H9 (cell line): Measurements from ENCODE around the gene RPS17. TPM values are rescaled to one million over a fixed set of nuclear protein-coding genes. Genes with fewer than 3 reads are reported as not detected.
A peak's percentile ranks its signal among the peaks of the same experiment; 100 is the strongest.
"Not testable (repeated sequence)": the region's sequence is repeated elsewhere in the genome, so short reads cannot be mapped to it uniquely, and the experiment has no call there.

Experiments used
- DNase-seq: peaks from one replicate; pipeline ENCODE4 v3.0.0-alpha.2; 2017
- H2AFZ ChIP-seq: one replicate; pipeline ENCODE4 v1.6.1; 2013; ENCODE audit warnings: mild to moderate bottlenecking, low read length, control low read depth, moderate library complexity
- H2AK5ac ChIP-seq: 2 replicates; pipeline ENCODE4 v1.6.1; 2013; ENCODE audit warnings: low read length, control low read depth, mixed read lengths; ENCODE audit not compliant: insufficient read length
- H2BK120ac ChIP-seq: one replicate; pipeline ENCODE4 v1.6.1; 2013; ENCODE audit warnings: low read depth, mild to moderate bottlenecking, low read length, control low read depth, inconsistent platforms; ENCODE audit not compliant: poor library complexity, severe bottlenecking
- H2BK12ac ChIP-seq: 2 replicates; pipeline ENCODE4 v1.6.1; 2013; ENCODE audit warnings: low read length, control low read depth, mixed read lengths, low read depth; ENCODE audit not compliant: insufficient read length
- H2BK15ac ChIP-seq: 2 replicates; pipeline ENCODE4 v1.6.1; 2013; ENCODE audit warnings: low read depth, low read length, control low read depth
- H2BK20ac ChIP-seq: one replicate; pipeline ENCODE4 v1.6.1; 2013; ENCODE audit warnings: low read depth, mild to moderate bottlenecking, low read length, control low read depth, inconsistent platforms; ENCODE audit not compliant: poor library complexity, severe bottlenecking
- H2BK5ac ChIP-seq: 2 replicates; pipeline ENCODE4 v1.6.1; 2013; ENCODE audit warnings: low read length, control low read depth, mixed read lengths; ENCODE audit not compliant: insufficient read length
- H3K14ac ChIP-seq: 2 replicates; pipeline ENCODE4 v1.6.1; 2013; ENCODE audit warnings: low read length, control low read depth; ENCODE audit not compliant: insufficient read depth
- H3K18ac ChIP-seq: 2 replicates; pipeline ENCODE4 v1.6.1; 2013; ENCODE audit warnings: low read depth, mild to moderate bottlenecking, mixed read lengths, low read length, control low read depth; ENCODE audit not compliant: insufficient read length
- H3K23ac ChIP-seq: 2 replicates; pipeline ENCODE4 v1.6.1; 2013; ENCODE audit warnings: low read length, control low read depth, mixed read lengths, low read depth; ENCODE audit not compliant: insufficient read length
- H3K23me2 ChIP-seq: 2 replicates; pipeline ENCODE4 v1.6.1; 2013; ENCODE audit warnings: low read depth, mild to moderate bottlenecking, mixed read lengths, low read length, control low read depth; ENCODE audit not compliant: insufficient read length, poor library complexity, severe bottlenecking
- H3K27ac ChIP-seq: 2 replicates; pipeline ENCODE4 v1.5.1; 2013; ENCODE audit warnings: low read length, control low read depth, mixed read lengths, low read depth; ENCODE audit not compliant: insufficient read length
- H3K27me3 ChIP-seq: 2 replicates; pipeline ENCODE4 v1.6.1; 2013; ENCODE audit warnings: low read length, control low read depth, inconsistent platforms; ENCODE audit not compliant: insufficient read depth
- H3K4ac ChIP-seq: 2 replicates; pipeline ENCODE4 v1.6.1; 2013; ENCODE audit warnings: low read depth, mild to moderate bottlenecking, control low read depth, inconsistent platforms, low read length, moderate library complexity
- H3K4me1 ChIP-seq: 2 replicates; pipeline ENCODE4 v1.6.1; 2013; ENCODE audit warnings: low read length, control low read depth, inconsistent platforms; ENCODE audit not compliant: insufficient read depth
- H3K4me2 ChIP-seq: 2 replicates; pipeline ENCODE4 v1.6.1; 2013; ENCODE audit warnings: low read length, control low read depth, mixed read lengths; ENCODE audit not compliant: insufficient read length, insufficient read depth
- H3K56ac ChIP-seq: 2 replicates; pipeline ENCODE4 v1.6.1; 2013; ENCODE audit warnings: low read depth, mild to moderate bottlenecking, mixed read lengths, low read length, control low read depth; ENCODE audit not compliant: insufficient read length
- H3K79me1 ChIP-seq: 2 replicates; pipeline ENCODE4 v1.6.1; 2013; ENCODE audit warnings: low read depth, mild to moderate bottlenecking, moderate library complexity, low read length, control low read depth, inconsistent platforms; ENCODE audit not compliant: insufficient read depth, poor library complexity, severe bottlenecking
- H3K79me2 ChIP-seq: 2 replicates; pipeline ENCODE4 v1.6.1; 2013; ENCODE audit warnings: low read length, control low read depth, inconsistent platforms; ENCODE audit not compliant: insufficient read depth
- H3K9ac ChIP-seq: 2 replicates; pipeline ENCODE4 v1.6.1; 2013; ENCODE audit warnings: low read length, control low read depth, mixed read lengths; ENCODE audit not compliant: insufficient read length; ENCODE audit errors: extremely low read depth
- H3K9me3 ChIP-seq: one replicate; pipeline ENCODE4 v1.6.1; 2013; ENCODE audit warnings: low read depth, low read length, inconsistent platforms; ENCODE audit not compliant: control insufficient read depth
- H3T11ph ChIP-seq: one replicate; pipeline ENCODE4 v1.6.1; 2013; ENCODE audit warnings: mild to moderate bottlenecking, low read length, control low read depth, inconsistent platforms
- H4K20me1 ChIP-seq: one replicate; pipeline ENCODE4 v1.6.1; 2013; ENCODE audit not compliant: control insufficient read depth, insufficient read length, insufficient read depth
- H4K5ac ChIP-seq: 2 replicates; pipeline ENCODE4 v1.6.1; 2013; ENCODE audit warnings: low read depth, mild to moderate bottlenecking, mixed read lengths, low read length, control low read depth; ENCODE audit not compliant: insufficient read length
- H4K8ac ChIP-seq: replicated peaks from 2 replicates; pipeline ENCODE4 v1.6.1; 2013; ENCODE audit warnings: low read length, control low read depth, mixed read lengths, low read depth; ENCODE audit not compliant: insufficient read length
- H4K91ac ChIP-seq: 2 replicates; pipeline ENCODE4 v1.6.1; 2013; ENCODE audit warnings: low read depth, mild to moderate bottlenecking, moderate library complexity, mixed read lengths, low read length, control low read depth; ENCODE audit not compliant: insufficient read length
- H3K27ac Mint-ChIP-seq, 3 experiments: 2 replicates in 2 of 3; 3 replicates in 1 of 3; pipeline ENCODE4 v1.8.0; 2020 to 2021; ENCODE audit warnings: mixed read lengths in 3 of 3, mild to moderate bottlenecking in 1 of 3, moderate library complexity in 1 of 3
- H3K27me3 Mint-ChIP-seq: 2 replicates; pipeline ENCODE4 v1.8.0; 2021; ENCODE audit warnings: low read depth, mild to moderate bottlenecking, moderate library complexity, mixed read lengths
- H3K36me3 Mint-ChIP-seq, 3 experiments: 2 replicates in 2 of 3; 3 replicates in 1 of 3; pipeline ENCODE4 v1.8.0; 2020 to 2021; ENCODE audit warnings: low read depth in 3 of 3, mixed read lengths in 3 of 3; ENCODE audit not compliant: insufficient read depth in 1 of 3
- H3K4me1 Mint-ChIP-seq, 2 experiments: 2 replicates each; pipeline ENCODE4 v1.8.0; 2020; ENCODE audit warnings: mixed read lengths in 2 of 2
- H3K4me3 Mint-ChIP-seq, 2 experiments: 2 replicates in 1 of 2; 3 replicates in 1 of 2; pipeline ENCODE4 v1.8.0; 2020 to 2021; ENCODE audit warnings: mild to moderate bottlenecking in 2 of 2, mixed read lengths in 2 of 2, moderate library complexity in 1 of 2
- H3K9me3 Mint-ChIP-seq, 2 experiments: 2 replicates in 1 of 2; 3 replicates in 1 of 2; pipeline ENCODE4 v1.8.0; 2020; ENCODE audit warnings: mild to moderate bottlenecking in 2 of 2, mixed read lengths in 2 of 2, moderate library complexity in 1 of 2
- CTCF ChIP-seq: fragments of 200-600 bp; sonication (generic); conservative IDR thresholded peaks from 3 replicates; pipeline ENCODE4 v1.8.0; 2021; ENCODE audit warnings: antibody characterized with exemption, mild to moderate bottlenecking
- WGBS: extraction: QIAGEN DNeasy Blood & Tissue Kit; methylation state at CpG from one replicate; pipeline ENCODE4 v1.1.7; 2013; ENCODE audit warnings: missing lambda C conversion rate, low lambda C conversion rate, mixed read lengths; ENCODE audit not compliant: insufficient read length; ENCODE audit errors: extremely low coverage; 5-methylcytosine and 5-hydroxymethylcytosine counted together
- total RNA-seq: library from RNA; stranded (reverse); gene quantifications from 2 replicates; pipeline ENCODE4 v1.2.1, GENCODE V29; 2021

Gene RPS17
- total RNA-seq, 1 experiment from 2014 or later: 2,597 TPM

- Histone ChIP-seq H3K27me3 (no peaks in the 10 kb centered on the region), H3K18ac (no peak overlapping the region), H2BK5ac (no peak overlapping the region), H3T11ph (no peak overlapping the region), H3K14ac (no peak overlapping the region), H4K91ac (no peak overlapping the region), H4K5ac (no peak overlapping the region), H3K9me3 (no peaks in the 10 kb centered on the region), H3K4ac (no peak overlapping the region), H2BK12ac (no peak overlapping the region), H2AK5ac (no peak overlapping the region), H3K9ac (no peak overlapping the region), H3K79me2 (no peaks in the 10 kb centered on the region), H4K20me1 (no peaks in the 10 kb centered on the region), H2BK15ac (no peak overlapping the region), H4K8ac (no peak overlapping the region), H3K4me2 (no peak overlapping the region), H3K27ac (no peak overlapping the region), H3K23ac (no peak overlapping the region), H2BK120ac (no peak overlapping the region), H2BK20ac (no peak overlapping the region), H3K56ac (no peak overlapping the region), H3K23me2 (no peaks in the 10 kb centered on the region), H3K4me1 (no peaks in the 10 kb centered on the region), H2AFZ (no peak overlapping the region), H3K79me1 (no peaks in the 10 kb centered on the region)
- H3K27me3 Mint-ChIP-seq: peaks cover 2% of the 10 kb centered on the region; the same call in 1 of the 2 replicates
- peak; percentile 8 for DNase-seq
- no peak overlapping the region for H3K4me3 Mint-ChIP-seq
- TF ChIP-seq CTCF: no peak
- peaks cover 10 to 27% (median 12%) of the 10 kb centered on the region in 3 experiments; a peak in 6 of 7 replicates for H3K36me3 Mint-ChIP-seq
- H3K9me3 Mint-ChIP-seq: no peaks in the 10 kb centered on the region
- no peak overlapping the region for H3K27ac Mint-ChIP-seq
- H3K4me1 Mint-ChIP-seq: peaks cover 4 to 7% of the 10 kb centered on the region in 2 experiments
- WGBS: no CpG with 5 or more reads among the region's 3 CpGs
Observed at GRCh38 chr15:82530006-82530405, 10.3 kb downstream of the RPS17 start.

GRCh38 chr15:82513587-82513986, 26.7 kb downstream of the RPS17 start:
- H3K27me3 Mint-ChIP-seq, H2BK15ac ChIP-seq, H2BK5ac ChIP-seq, DNase-seq, H3K4me3 Mint-ChIP-seq, H3K4me2 ChIP-seq, H3K27me3 ChIP-seq, H3K9me3 ChIP-seq, H3K56ac ChIP-seq, H3K9ac ChIP-seq, H3K79me1 ChIP-seq, H3K79me2 ChIP-seq, H3K36me3 Mint-ChIP-seq, H4K5ac ChIP-seq, H3K23ac ChIP-seq, H2BK20ac ChIP-seq, H3K4me1 Mint-ChIP-seq, H3K14ac ChIP-seq, H3T11ph ChIP-seq, H2AK5ac ChIP-seq, H3K18ac ChIP-seq, H4K8ac ChIP-seq, H4K20me1 ChIP-seq, H3K27ac ChIP-seq, H3K9me3 Mint-ChIP-seq, H3K4ac ChIP-seq, H2AFZ ChIP-seq, H3K23me2 ChIP-seq, H3K27ac Mint-ChIP-seq, H4K91ac ChIP-seq, H3K4me1 ChIP-seq, H2BK120ac ChIP-seq, H2BK12ac ChIP-seq: not testable (repeated sequence)
- no CpG with 5 or more reads among the region's 48 CpGs for WGBS
